Brain microvascular endothelial cell (primary cell): ENCODE measurements around the gene ZBTB48.
A peak's percentile ranks its signal among the peaks of the same experiment; 100 is the strongest.

Source experiments
- DNase-seq: peaks from one replicate; pipeline ENCODE4 v3.0.0-alpha.2; 2020
- H3K27ac ChIP-seq: fragments of 250-450 bp; sonication (Bioruptor Pico); 2 replicates; pipeline ENCODE4 v1.5.1; 2020; ENCODE audit warnings: mild to moderate bottlenecking, moderate library complexity
- H3K27me3 ChIP-seq: fragments of 250-450 bp; sonication (Bioruptor Pico); replicated peaks from 2 replicates; pipeline ENCODE4 v1.5.1; 2020; ENCODE audit warnings: mild to moderate bottlenecking
- H3K36me3 ChIP-seq: fragments of 250-450 bp; sonication (Bioruptor Pico); replicated peaks from 2 replicates; pipeline ENCODE4 v1.5.1; 2020; ENCODE audit warnings: mild to moderate bottlenecking
- H3K4me3 ChIP-seq: 2 replicates; pipeline ENCODE4 v1.5.1; 2011; ENCODE audit warnings: low read depth, mild to moderate bottlenecking, control low read depth, low read length, moderate library complexity
- in situ Hi-C: cut with HindIII; loops from 2 replicates; pipeline ENCODE4 v1.10.0; 2017; ENCODE audit warnings: low sequenced_read_pairs, low pct_ligation_motif_present
- TF ChIP-seq, protein P1 (sequence below): IDR thresholded peaks from 2 replicates; pipeline ENCODE4 v1.5.1; 2011; ENCODE audit warnings: low read depth, mild to moderate bottlenecking, moderate library complexity, low read length, control low read depth, inconsistent platforms; ENCODE audit errors: missing control alignments

ZBTB48 gene

DNA sequence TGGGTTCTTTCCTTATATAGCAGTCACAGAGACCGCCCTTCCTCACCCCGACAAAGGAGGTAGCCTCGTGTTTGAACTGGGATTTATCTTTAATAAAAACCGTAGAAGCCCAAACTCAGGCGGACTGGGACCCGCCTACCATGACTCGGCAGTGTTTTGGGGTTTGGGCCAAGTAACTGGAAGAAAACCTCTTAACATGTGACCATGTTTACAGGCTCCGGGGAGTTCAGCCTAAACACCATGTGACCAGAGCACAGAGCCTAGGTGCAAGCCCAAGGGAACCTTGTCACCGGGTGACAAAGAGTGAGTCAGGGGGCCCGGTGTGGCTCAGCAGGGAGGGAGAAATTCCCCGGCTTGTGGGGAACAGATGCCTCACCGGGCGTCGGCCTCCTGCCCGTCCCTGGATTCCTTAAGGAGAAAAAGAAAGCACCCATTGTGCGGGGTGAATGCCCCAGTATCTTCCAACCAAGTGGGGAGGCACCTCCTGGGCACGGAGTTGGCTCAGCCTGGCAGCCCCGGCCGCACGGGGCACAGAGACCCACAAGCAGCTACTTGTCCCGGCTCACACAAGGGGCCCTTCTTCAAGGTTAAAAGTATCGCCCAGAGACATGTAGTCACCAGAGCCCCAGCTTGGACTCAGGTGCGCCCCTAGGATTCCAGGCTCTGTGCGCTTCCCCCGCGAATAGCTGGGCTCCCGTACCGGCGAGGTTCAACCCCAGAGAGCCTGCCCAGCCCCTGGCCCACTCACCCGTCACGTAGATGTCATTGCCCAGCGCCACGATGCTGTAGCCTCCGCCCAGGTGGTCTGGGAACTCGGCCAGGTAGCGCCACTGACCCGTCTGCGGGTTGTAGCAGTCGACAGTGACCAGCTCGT, 21.5 kb downstream of the ZBTB48 start:
- in situ Hi-C loops = no loop called here
- no peaks in the 10 kb centered on the region for H3K27me3 ChIP-seq
- H3K4me3 ChIP-seq = peak overlapping the region; percentile 78
- TF ChIP-seq, protein P1, sequence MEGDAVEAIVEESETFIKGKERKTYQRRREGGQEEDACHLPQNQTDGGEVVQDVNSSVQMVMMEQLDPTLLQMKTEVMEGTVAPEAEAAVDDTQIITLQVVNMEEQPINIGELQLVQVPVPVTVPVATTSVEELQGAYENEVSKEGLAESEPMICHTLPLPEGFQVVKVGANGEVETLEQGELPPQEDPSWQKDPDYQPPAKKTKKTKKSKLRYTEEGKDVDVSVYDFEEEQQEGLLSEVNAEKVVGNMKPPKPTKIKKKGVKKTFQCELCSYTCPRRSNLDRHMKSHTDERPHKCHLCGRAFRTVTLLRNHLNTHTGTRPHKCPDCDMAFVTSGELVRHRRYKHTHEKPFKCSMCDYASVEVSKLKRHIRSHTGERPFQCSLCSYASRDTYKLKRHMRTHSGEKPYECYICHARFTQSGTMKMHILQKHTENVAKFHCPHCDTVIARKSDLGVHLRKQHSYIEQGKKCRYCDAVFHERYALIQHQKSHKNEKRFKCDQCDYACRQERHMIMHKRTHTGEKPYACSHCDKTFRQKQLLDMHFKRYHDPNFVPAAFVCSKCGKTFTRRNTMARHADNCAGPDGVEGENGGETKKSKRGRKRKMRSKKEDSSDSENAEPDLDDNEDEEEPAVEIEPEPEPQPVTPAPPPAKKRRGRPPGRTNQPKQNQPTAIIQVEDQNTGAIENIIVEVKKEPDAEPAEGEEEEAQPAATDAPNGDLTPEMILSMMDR = peak; percentile 10
- H3K36me3 ChIP-seq = peaks cover 19% of the 10 kb centered on the region
- peak; percentile 91 for DNase-seq
- H3K27ac ChIP-seq = peak overlapping the region; percentile 95

DNA sequence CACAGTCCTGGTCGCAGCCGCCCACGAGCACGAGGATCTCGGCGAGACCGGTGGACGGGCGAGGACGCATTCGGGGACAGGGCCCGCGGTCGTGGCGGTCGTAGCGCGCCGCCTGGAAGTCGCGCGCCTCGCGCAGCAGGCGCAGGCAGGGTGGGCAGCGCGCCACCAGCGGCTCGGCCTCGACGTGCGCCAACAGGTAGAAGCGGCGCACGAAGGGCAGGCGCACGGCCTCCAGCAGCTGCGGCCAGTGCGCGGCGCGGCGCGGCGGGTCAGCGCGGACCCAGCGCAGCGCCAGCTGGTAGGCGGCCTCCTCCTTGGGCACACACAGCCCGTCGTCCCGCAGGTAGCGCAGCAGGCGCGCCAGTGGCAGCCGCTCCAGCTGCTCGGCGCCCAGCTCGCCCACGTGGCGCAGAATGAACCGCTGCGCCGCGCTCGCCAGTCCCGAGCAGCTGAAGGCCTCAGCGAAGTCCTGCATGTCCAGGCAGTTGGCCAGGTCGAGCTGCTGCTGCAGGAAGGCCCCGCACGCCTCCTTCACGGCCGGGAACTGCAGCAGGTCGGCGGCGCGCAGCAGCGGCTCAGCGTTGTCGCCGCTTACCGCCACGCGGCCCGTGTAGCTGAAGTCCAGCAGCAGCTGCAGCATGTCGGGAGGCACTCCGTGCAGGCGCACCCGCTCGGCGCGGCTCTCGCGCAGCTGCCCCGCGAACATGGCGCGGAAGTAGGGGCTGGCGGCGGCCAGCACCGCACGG, 22.3 kb downstream of the ZBTB48 start:
- Histone ChIP-seq H3K4me3 (peak overlapping the region; percentile 78), H3K27me3 (no peaks in the 10 kb centered on the region), H3K36me3 (peaks cover 12% of the 10 kb centered on the region), H3K27ac (peak overlapping the region; percentile 95)
- in situ Hi-C loops = no loop called here
- no peak for DNase-seq
- TF ChIP-seq, protein P1 = no peak

DNA sequence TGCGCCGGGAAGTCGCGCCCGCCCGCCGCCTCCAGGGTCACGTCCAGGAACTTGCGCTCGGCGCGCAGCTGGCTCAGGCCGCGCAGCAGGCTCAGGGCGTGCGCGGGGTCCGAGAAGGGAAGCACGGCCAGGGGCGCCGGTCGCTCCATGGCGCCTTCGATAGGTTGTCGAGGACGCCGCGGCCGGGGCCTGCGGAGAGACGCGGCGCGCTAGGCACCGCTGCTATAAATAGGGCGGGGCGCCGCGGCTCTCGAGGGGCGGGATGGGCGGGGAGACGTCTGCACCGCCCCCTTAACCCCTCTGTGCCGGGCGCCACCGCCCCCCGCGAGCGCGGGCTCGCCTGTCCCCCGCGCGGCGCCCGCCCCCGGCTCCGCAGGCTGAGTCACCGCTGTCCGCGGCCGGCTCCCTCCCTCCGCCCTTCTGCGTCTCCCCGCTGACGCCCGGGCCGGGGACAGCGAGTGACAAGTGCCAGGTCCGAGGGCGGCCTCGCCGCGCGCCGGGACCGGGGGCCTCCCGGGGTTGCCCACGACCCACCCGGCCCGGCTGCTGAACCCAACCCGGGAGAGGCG, 23.0 kb downstream of the ZBTB48 start, which contains the start of gene KLHL21:
Gene KLHL21, minus strand, starts transcription at position 201 of the 569 bp plus-strand sequence. Its CDS starts 52 bp downstream, at position 149.
- peak within 1 kb of the TSS; percentile 78 for H3K4me3 ChIP-seq
- H3K27me3 ChIP-seq = no peaks in the 10 kb centered on the region
- TF ChIP-seq, protein P1 = no peak
- in situ Hi-C loops = no loop called here
- H3K27ac ChIP-seq = peak within 1 kb of the TSS; percentile 95
- DNase-seq = peak; percentile 69
- H3K36me3 ChIP-seq = peaks cover 6% of the 10 kb centered on the region

DNA sequence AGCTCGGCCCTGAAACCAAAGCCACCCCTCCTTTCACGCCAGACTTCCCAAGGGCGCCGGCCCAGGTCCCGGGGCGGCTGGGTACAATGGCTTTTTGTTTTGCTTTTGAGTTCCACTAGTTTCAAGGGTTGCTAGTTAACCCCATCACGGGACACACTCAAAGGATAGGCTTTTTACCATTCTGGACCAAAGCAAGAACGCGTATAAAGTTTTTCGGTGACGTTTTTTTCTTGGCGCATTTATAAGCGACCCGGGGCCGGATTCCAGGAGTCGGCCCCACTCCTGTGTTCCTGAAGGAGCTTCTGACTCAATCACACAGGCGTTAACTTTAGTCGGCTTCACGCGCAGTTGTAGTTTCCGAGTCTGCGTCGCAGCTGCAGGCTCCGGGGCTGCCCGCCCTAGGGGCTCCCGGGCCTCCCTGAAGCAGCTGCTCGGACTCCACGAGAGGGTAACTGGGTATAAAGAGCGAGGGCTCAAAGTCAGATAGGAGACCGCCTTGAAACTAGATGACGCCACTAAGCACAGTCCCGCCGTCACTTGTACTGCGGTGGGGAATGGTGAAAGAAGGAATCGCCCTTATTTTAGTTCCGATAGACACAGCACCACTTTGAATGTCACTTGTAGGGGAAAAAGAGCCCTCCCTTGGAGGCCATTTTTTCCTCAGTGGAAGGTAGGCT, 23.6 kb downstream of the ZBTB48 start:
- Histone ChIP-seq H3K27me3 (no peaks in the 10 kb centered on the region), H3K36me3 (peaks cover 3% of the 10 kb centered on the region), H3K4me3 (peak overlapping the region; percentile 44), H3K27ac (peak overlapping the region; percentile 95)
- in situ Hi-C loops = no loop called here
- TF ChIP-seq, protein P1 = no peak
- DNase-seq = peak; percentile 64

DNA sequence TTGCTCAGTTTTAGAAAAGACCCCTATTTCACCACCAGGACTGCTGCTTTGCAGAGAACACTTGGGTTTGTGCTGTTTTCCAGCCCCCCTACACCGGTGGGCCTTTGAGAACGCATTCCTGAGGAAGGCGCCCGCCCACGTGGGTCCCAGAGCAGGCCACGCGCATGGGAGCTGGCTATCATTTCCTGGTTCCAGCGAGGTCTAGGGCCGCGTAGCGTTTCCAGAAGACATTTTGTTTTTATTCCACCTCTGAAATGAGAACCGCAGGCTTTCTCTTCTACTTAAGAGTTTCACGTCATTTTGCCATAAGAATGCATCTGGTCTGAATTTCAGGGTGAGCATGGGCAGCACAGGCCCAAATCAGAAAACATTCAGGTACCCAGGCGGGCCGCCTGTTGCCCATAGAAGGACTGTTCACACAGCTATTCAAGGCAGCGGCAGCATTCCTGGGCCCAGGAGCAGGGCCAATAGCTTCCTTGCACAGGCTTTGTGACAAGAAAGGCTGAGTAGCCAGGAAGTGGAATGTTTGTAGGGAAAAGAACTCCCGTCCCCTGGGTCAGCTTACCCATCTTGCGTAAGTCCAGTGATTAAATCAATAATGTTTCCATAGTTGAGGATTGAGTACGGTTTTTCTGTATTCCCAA, 24.2 kb downstream of the ZBTB48 start:
- Histone ChIP-seq H3K36me3 (no peaks in the 10 kb centered on the region), H3K27ac (peak overlapping the region; percentile 95), H3K4me3 (no peak overlapping the region), H3K27me3 (no peaks in the 10 kb centered on the region)
- in situ Hi-C loops = no loop called here
- TF ChIP-seq, protein P1 = no peak
- peak; percentile 84 for DNase-seq
